HG03064 (cell line): ENCODE measurements around the gene HOXA4.

Experiments used
- ATAC-seq: cut with Tn5 transposase; IDR thresholded peaks from one replicate; pipeline ENCODE4 v1.9.1; 2021; ENCODE audit warnings: low read depth; ENCODE audit not compliant: unreplicated experiment

Gene HOXA4

DNA sequence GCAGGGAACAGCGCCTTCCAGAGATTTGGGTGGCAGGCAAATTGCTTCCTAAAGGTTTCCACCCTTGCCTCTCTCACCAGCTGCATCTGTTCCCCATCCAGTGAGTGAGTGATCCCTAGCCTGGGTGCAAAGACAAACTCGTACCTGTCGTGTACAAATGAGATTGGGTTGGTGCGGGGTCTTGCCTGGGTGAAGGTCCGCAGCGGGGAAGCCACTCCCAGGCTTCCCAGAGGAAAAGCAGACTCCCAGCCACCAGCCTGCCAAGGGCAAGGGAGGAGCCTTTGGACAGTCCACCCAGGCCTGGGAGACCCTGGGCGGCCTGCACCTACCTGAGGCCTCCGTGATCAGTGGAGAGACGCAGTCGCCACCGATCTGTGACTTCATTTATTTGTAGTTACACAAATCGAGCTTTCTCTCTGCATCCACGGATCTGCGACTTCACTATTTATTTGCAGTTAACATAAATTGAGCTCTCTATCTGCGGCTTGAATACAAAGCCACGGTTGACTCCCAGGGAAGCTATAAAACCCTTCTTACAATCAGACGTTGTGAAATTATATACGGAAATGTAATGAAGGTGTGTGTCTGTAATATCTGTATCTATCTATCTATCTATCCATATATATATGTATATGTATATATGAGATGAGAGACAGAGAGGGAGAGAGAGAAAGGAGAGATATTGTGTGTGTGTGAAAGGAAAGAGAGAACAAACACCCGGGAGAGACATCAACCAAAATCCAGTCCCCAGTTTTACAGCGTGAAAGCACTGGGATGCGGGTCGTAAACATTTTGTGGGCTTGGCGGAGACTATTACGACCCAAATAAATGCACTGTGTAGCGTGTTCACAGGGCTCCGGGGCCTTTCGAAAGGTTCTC, 28.9 kb upstream of the HOXA4 start:
- ATAC-seq = no peak

DNA sequence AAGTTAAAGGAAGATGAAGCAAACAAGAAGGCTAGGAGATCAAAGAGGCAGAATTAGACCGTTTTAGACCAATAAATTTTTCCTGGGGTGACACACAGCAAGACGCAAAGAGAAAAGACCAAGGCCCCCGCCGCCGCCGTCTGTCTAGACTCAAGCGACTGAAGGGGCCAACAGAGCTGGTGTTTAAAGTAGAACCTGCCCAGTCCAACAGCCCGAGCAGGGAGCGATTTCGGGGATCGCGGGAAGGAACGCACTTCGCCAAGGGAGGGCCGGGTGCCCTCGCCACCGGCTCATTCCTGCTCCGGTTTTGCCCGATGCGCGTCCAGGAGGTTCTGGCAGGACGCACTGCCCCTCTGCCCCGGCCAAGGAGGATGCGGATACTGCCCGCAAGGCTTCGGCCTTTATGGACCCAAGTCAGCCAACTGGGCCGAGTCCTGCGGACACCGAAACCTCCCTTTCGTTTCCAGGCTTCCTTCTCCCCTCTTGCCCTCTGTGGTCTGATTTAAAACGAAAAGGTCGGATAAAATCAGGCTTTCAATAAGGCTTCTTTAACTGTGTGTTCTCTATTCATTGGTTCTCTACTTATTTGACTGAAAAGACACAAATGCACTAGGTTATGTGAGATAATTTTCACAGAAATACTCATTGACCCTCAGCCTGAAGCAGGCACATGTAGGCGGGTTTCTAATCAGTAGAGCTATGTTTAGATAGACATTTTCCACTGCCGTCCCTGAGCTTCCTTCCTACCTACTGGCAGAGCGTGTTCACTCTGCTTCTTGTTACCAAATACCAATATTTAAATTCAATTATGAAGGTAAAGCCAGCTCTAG, 28.1 kb upstream of the HOXA4 start:
- ATAC-seq = no peak

DNA sequence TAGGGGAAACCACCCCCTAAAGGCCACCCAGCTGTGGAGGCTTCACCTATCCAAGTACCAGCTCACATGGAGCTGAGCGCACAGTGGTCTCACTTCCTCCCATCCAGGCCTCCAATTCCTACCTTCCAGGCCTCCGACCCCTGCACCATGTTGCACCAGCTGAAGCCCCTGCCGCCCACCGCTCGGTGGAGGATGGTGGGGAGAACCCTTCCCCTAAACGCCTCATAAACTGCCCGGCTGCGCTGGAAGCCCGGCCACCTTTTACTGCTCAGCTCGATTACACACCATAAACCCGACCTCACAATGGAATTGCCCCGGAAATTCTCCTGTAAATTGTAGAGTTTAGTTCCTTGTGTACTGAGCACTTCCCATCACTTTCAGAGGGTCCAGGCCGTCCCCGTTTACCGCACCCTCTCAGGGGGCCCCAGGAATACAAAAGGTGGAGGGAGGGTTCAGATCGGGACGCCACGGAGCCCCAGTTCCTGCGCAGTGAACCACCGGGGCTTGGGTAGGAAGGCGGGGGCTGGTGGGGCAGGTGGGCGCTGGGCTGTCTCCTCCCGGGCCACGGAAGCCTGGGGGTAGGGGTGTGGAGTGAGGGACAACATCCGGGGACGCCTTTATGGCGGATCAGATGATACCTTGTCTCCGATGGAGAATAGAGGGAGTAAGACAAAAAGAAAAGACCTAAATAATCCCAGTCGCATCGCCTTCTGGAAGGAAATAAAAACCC, 27.3 kb upstream of the HOXA4 start:
- no peak for ATAC-seq

DNA sequence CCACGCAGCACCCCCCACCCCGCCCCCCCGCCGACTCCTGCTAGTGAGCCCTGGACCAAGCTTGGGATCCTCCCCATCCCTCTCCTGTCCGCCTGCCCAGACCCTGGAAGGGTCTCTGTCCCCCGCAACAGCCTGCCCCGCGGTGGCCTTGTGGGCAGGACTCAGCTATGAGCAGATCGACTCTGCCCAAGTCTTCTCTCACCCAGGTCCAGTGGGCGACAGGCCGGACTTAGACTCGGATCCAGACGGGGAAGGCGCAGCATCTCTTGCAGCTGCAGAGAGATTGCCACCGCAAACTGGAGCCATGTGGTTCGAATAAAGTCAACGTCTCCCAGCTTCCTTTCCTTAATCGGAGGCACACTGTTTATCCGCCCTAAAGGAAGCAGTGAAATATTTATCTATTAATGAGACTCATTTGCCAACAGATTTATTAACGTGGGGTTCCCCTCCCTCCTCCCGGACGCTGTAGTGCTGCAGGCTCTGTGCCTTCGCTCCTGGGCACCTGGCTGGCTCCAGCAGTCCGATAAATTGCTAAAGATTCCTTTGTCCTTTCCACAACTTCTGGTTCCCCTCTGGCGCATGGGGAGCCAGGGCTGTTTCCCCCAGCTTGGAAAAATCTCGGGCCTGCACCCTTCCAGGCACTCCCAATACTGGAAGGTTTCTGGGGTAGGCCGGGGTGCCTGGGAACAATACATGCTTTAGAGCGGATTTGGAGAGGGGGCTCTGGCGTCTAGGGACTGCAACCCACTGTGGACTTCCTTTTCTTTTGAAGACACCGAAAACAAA, 26.6 kb upstream of the HOXA4 start:
- no peak for ATAC-seq

DNA sequence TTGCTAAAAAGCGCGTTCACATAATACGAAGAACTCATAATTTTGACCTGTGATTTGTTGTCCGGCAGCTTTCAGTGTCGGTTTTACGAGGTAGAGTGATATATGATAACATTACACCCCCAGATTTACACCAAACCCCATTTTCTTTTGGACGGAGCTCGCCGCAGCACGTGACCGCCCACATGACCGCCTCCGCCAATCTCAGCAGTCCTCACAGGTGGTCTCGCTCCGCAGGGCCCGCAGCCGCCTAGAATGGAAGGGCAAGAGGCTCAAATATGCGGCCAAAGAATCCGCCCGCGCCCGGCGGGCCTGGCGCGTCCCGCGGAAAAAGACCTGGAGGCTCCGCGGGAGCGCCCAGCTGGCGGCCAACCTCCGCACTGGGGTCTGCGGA, 25.9 kb upstream of the HOXA4 start, which contains the start of gene HOXA7:
HOXA7 (minus strand) TSS at position 168 of the 391 bp plus-strand sequence; CDS start at position 38, 130 bp downstream.
- no peak for ATAC-seq

DNA sequence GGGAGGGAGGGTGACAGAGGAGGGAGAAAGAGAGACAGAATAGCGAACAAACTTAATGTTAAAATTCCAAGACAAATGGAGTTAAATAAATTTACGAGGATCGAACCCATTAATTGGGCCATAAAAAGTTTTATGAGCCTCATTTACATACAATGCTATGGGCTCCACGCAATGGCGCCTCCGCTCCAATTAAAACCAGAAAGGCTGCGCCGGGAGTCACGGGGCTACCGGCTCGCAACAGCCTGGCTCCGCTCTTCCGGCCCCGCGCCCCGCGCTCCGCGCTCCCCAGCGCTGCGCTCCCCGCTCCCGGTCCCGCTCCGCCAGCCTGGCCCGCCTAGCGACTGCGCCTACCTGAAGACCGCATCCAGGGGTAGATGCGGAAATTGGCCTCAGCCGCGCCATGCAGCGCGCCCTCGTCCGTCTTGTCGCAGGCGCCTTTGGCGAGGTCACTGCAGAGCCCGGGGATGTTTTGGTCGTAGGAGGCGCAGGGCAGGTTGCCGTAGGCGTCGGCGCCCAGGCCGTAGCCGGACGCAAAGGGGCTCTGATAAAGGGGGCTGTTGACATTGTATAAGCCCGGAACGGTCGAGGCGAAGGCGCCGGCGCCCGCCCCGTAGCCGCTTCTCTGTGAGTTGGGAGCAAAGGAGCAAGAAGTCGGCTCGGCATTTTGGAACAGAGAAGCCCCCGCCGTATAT, 25.4 kb upstream of the HOXA4 start:
- no peak for ATAC-seq

DNA sequence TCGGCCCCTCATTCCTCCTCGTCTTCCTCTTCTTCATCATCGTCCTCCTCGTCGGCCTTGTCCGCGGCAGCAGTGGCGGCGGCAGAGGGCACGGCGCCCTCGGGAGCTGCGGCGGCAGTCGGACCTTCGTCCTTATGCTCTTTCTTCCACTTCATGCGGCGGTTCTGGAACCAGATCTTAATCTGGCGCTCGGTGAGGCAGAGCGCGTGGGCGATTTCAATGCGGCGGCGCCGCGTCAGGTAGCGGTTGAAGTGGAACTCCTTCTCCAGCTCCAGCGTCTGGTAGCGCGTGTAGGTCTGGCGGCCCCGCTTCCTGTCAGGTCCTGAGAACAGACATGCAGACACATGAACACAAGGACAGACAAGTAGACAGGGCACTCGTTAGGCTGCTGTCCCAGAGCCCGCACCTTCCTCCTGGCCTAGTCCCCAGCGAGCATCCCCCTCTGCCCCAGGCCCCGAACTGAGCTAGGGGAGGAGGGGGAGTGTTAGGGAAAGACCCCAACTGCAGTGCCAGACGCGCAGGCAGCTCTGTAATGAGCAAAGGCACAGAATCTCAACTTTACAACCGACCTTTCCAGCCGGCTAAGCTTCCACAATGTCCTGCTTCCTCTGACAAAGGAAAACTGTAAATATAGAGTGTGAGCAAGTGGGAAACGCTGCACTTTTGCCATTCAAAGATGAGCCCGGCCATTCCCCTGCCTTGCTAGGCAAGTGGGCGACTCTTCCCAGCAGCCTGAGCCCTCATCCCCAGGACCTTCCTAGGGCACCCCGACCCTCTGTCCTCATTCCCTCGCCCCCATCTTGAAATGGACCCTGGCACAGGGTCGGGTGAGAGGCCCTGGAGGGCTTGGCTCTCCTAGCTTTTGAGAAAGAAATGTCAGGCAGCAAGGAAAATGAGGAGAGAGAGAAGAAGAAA, 24.6 kb upstream of the HOXA4 start:
- no peak for ATAC-seq

DNA sequence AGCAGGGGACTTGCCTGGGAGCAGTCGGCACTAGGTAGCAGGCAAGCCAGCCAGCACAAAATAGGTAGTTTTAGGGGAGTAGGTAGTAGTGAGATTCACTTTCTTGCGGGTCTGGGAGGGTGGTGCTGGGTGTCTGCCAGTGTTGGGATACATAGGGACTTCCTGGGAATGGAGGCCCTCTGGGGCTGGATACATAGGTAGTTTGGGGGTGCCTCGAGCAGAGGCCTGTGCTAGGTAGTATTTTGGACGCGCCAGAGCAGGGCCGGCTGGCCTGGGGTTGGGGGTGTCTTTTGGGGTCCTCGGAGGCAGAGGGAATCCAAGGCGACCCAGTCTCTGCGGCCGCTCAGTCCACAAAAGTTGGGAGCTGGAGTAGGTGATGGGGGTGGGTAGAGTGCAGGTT, 23.8 kb upstream of the HOXA4 start:
- ATAC-seq = no peak

DNA sequence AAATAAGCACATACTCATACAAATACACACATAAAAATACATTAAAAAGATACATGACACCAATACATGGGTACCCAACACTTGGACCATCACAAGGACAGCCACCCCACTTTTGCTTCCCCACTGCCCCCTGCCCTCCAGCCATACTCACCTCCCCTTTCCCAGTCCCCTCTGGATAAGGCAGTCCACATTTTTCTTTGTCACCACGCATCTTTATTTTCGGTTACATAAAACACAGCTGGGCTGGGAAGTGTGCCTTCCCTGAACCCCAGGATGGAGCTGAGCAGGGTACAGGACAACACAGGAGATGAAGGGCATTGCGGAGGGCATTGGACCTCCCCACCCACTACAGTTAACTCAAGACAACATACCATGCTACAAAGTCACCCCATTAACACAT, 23.0 kb upstream of the HOXA4 start:
- ATAC-seq = no peak

DNA sequence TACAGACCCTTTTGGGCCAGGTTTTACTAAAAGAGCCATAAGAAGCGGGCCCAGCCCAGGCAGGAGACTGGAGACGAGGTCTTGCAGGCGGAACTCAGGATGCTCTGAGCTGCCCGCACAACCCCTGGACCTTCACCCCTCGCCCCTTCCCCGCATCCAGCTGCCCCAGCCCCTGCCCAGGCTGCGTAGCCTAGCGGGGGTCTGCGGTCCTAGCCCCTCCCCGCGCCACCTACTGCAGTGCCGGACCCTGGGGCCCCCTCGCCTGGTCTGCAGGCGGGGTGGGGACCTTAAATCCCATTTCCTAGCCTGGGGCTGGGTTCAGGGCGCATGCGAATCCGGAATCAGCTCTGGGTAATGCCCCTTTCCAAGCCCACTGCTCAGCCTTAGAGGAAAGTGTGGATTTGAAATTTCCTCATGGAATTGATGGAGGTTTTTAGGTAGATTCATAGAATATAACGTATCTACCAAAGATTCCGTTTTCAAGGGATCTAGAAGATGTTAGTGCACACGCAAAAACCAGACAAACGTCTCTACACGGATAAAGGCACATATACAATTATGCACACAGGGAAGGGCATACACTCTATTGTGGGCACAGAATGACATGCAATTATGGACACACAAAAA, 22.4 kb upstream of the HOXA4 start:
- no peak for ATAC-seq

DNA sequence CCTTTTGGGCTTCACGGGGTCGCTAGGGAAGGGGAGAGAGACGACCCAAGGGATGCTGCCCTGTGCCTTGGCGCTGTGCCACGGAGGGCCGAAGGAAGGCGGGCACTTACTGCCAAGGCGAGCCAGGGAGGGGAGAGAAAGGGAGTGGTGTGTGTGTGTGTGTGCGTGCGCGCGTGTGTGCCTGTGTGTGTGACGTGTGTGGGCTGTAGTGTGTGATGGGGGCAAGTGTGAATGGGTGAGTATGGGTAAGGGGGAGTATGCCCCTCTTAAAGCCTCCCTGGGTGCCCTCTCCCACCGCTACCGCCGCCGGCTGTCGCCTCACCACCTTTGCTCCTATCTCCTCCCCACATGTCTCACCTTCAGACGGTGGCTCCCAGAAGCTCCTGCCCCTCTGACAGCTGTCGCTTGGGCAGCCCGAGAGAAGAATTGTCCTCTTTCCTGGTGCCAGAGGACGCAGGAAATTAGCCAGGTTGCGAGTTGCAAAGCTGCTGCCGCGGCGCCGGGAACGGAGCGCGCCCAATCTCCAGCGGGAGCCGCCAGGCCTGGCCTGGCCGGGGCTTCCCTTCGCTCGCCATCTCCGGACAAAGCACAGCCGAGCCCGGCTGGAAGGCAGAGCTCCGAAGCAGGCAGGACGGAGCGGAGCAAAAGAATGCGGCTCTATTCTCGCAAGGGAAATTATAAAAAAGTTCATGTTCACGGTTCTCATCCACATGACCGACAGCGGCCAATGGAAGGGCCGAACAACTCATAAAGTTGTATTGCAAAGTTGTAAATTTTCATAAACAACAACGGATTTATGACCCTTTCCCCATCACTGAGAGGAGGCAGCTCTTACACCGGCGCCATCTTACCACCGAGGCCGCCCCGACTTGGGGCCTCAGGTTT, 21.6 kb upstream of the HOXA4 start, which contains the start of gene HOXA3:
HOXA3 (minus strand) TSS at position 653 of the 885 bp plus-strand sequence. CDS start 41,943 bp downstream, outside the sequence.
- no peak for ATAC-seq

DNA sequence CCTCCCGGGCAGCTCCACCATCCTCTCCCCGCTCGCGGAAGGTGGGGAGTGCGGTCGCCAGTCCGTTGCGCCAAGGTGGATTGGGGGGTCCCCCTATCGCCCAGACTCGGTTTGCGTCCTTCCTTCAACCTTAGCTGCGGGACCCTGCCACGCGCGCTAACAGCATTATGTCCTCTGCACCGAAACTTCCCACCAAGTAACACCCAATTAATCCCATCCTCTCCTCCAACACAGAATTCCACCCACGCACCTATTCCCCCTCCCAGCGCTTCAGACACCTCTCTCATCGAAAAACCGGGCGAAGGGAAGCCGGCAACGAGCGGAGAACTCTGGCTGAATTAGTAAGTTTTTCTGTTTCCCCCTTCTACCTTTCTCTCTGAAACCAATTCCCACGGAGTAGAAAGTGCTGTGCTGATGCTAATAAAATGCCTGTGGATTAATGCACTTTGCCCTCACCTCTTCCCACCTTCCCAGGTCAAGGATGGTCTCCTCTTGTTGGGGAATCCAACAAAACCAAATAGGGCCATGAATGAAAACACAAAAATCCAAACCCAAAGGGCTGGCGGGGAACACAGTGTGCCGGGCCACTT, 20.9 kb upstream of the HOXA4 start:
- ATAC-seq = no peak

DNA sequence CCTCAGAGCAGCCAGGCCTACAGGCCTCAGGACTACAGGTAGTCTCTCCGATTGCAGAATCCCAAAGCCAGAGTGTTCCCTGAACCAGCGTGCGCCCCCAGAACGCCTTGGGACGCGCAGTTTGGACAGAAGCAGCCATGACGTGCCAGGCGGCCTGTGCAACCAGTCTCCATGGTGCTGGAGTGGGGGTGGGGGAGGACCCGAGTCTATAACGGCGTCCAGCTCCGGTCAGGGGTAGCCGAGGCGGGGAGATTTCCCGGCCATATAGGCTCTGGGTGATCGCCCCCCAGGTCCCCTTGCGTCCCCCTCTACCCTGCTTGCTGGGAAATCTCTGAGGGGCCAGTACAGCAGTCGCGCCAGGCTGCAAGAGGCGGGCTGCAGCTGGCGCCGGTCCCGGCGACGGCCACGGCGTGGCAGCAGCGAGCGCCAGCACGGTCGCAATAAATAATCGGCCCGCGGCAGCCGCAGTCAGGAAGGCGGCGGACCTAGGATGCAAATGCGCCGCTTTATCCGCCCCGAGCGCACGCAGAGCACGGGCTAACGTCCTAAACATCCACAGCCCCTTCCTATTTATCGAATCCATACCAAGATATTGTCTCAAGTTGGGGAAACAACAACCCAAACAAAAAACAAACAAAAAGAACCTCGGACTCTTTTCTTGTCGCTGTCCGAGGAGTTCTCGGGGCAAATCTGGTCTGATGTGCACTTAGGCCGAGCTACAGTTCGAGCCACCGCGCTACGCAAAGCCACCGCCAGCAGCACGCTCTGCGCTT, 20.2 kb upstream of the HOXA4 start:
- peak; percentile 75 for ATAC-seq

DNA sequence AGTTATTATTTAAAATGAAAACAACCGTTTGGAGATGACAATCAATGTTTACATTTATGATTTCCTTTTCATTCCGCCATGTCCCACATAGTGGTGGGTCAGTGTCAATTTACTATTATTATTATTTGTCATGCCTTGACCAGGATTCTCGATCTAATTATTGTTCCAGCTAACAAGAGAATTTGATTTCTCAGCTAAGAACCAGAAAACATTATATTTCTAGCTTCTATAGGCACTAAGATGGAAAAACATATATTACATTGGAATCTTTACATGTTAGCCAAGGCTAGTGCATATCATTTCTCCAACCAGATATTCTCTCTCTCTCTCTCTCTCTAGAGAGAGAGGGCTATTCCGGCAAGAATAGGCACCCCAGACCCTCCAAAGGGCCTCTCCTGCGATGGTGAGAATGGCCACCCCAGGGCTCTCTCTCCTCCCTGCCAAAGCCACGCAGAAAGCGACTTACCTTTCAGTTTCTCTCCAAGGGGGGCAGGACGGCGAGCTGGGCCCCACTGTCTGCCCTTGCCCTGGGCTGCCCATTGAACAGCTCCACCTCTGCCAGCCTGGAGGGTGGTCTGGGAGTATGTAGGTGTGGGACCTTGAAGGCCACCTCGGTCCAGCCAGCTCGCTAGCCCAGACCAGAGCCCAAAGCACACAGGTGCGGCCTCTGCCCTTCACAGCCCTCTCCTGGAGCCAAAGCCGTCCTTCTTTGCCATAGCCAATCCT, 19.4 kb upstream of the HOXA4 start:
- ATAC-seq = no peak
